KMS-11 (cell line): ENCODE measurements around the gene OR51M1.

ENCODE experiments used
- H2AFZ ChIP-seq: fragments of 200-600 bp; sonication (generic); 2 replicates; pipeline ENCODE4 v1.6.1; 2016; ENCODE audit warnings: antibody characterized with exemption, mixed run types, low read depth
- H3K27ac ChIP-seq: fragments of 200-600 bp; sonication (generic); 2 replicates; pipeline ENCODE4 v1.6.1; 2016; ENCODE audit warnings: mild to moderate bottlenecking, mixed run types
- H3K27me3 ChIP-seq: fragments of 200-600 bp; sonication (generic); 2 replicates; pipeline ENCODE4 v1.6.1; 2017; ENCODE audit warnings: mild to moderate bottlenecking, low read depth, mixed run types, moderate library complexity; ENCODE audit not compliant: insufficient read depth
- H3K36me3 ChIP-seq: fragments of 200-600 bp; sonication (generic); 2 replicates; pipeline ENCODE4 v1.6.1; 2017; ENCODE audit warnings: mild to moderate bottlenecking, mixed run types; ENCODE audit not compliant: insufficient read depth
- H3K4me1 ChIP-seq: fragments of 200-600 bp; sonication (generic); 2 replicates; pipeline ENCODE4 v1.6.1; 2016; ENCODE audit warnings: mild to moderate bottlenecking, low read depth, mixed run types; ENCODE audit not compliant: poor library complexity, severe bottlenecking
- H3K4me2 ChIP-seq: fragments of 200-600 bp; sonication (generic); 2 replicates; pipeline ENCODE4 v1.7.0; 2016; ENCODE audit warnings: mild to moderate bottlenecking, mixed run types
- H3K4me3 ChIP-seq: fragments of 200-600 bp; sonication (generic); IDR thresholded peaks from 2 replicates; pipeline ENCODE4 v1.6.1; 2017; ENCODE audit warnings: low read depth, low read length, mixed read lengths; ENCODE audit not compliant: insufficient read depth
- H3K79me2 ChIP-seq: fragments of 200-600 bp; sonication (generic); 2 replicates; pipeline ENCODE4 v1.6.1; 2016; ENCODE audit warnings: low read depth, mixed run types; ENCODE audit not compliant: insufficient read depth
- H3K9ac ChIP-seq: fragments of 200-600 bp; sonication (generic); 2 replicates; pipeline ENCODE4 v1.6.1; 2016; ENCODE audit warnings: mild to moderate bottlenecking, mixed run types
- H4K20me1 ChIP-seq: fragments of 200-600 bp; sonication (generic); 2 replicates; pipeline ENCODE4 v1.6.1; 2016; ENCODE audit warnings: mild to moderate bottlenecking, mixed run types; ENCODE audit not compliant: insufficient read depth
- CTCF ChIP-seq: fragments of 200-600 bp; sonication (generic); conservative IDR thresholded peaks from 2 replicates; pipeline ENCODE4 v1.6.1; 2017; ENCODE audit warnings: low read depth, mild to moderate bottlenecking, antibody characterized with exemption, low read length, moderate library complexity, mixed read lengths

The OR51M1 gene

GRCh38 chr11:5405173-5405572 is 21.6 kb downstream of the OR51M1 start:
- no peak overlapping the region for H3K9ac ChIP-seq
- H3K36me3 ChIP-seq: no peaks in the 10 kb centered on the region
- H4K20me1 ChIP-seq: no peaks in the 10 kb centered on the region
- H3K4me1 ChIP-seq: no peaks in the 10 kb centered on the region
- TF ChIP-seq CTCF: no peak
- no peak overlapping the region for H2AFZ ChIP-seq
- H3K4me2 ChIP-seq: no peak overlapping the region
- H3K27me3 ChIP-seq: no peaks in the 10 kb centered on the region
- no peaks in the 10 kb centered on the region for H3K79me2 ChIP-seq
- H3K27ac ChIP-seq: no peak overlapping the region
- no peak overlapping the region for H3K4me3 ChIP-seq

- no peaks in the 10 kb centered on the region for H3K27me3 ChIP-seq
- no peak overlapping the region for H3K9ac ChIP-seq
- H3K27ac ChIP-seq: no peak overlapping the region
- H3K4me3 ChIP-seq: no peak overlapping the region
- no peaks in the 10 kb centered on the region for H3K4me1 ChIP-seq
- H3K36me3 ChIP-seq: no peaks in the 10 kb centered on the region
- no peak overlapping the region for H3K4me2 ChIP-seq
- no peaks in the 10 kb centered on the region for H3K79me2 ChIP-seq
- H4K20me1 ChIP-seq: no peaks in the 10 kb centered on the region
- H2AFZ ChIP-seq: no peak overlapping the region
- TF ChIP-seq CTCF: no peak
Measured at GRCh38 chr11:5420993-5421392, 37.4 kb downstream of the OR51M1 start.

GRCh38 chr11:5421811-5422210 is 38.2 kb downstream of the OR51M1 start, which contains the start of gene OR51Q1:
TSS of gene OR51Q1 (plus strand) at chr11:5422111. CDS start at chr11:5422201, 90 bp downstream.
- no peaks in the 10 kb centered on the region for H3K4me1 ChIP-seq
- TF ChIP-seq CTCF: no peak
- no peak within 1 kb of the TSS for H3K4me3 ChIP-seq
- no peaks in the 10 kb centered on the region for H3K79me2 ChIP-seq
- H3K27me3 ChIP-seq: no peaks in the 10 kb centered on the region
- no peak within 1 kb of the TSS for H3K9ac ChIP-seq
- no peak within 1 kb of the TSS for H3K4me2 ChIP-seq
- H2AFZ ChIP-seq: no peak within 1 kb of the TSS
- no peaks in the 10 kb centered on the region for H4K20me1 ChIP-seq
- H3K27ac ChIP-seq: no peak within 1 kb of the TSS
- H3K36me3 ChIP-seq: no peaks in the 10 kb centered on the region

GRCh38 chr11:5423131-5423530 is 39.5 kb downstream of the OR51M1 start:
- Histone ChIP-seq H3K79me2 (no peaks in the 10 kb centered on the region), H3K4me2 (no peak overlapping the region), H3K4me1 (no peaks in the 10 kb centered on the region), H3K27ac (no peak overlapping the region), H4K20me1 (no peaks in the 10 kb centered on the region), H3K36me3 (no peaks in the 10 kb centered on the region), H2AFZ (no peak overlapping the region), H3K4me3 (no peak overlapping the region), H3K9ac (no peak overlapping the region), H3K27me3 (no peaks in the 10 kb centered on the region)
- TF ChIP-seq CTCF: no peak
